ENCODE results near the gene DRC7. TPM values are rescaled to one million over a fixed set of nuclear protein-coding genes. Genes with fewer than 3 reads are reported as not detected.

The DRC7 gene
- total RNA-seq, 1 experiment from 2014 or later: 0.72 TPM

DNA sequence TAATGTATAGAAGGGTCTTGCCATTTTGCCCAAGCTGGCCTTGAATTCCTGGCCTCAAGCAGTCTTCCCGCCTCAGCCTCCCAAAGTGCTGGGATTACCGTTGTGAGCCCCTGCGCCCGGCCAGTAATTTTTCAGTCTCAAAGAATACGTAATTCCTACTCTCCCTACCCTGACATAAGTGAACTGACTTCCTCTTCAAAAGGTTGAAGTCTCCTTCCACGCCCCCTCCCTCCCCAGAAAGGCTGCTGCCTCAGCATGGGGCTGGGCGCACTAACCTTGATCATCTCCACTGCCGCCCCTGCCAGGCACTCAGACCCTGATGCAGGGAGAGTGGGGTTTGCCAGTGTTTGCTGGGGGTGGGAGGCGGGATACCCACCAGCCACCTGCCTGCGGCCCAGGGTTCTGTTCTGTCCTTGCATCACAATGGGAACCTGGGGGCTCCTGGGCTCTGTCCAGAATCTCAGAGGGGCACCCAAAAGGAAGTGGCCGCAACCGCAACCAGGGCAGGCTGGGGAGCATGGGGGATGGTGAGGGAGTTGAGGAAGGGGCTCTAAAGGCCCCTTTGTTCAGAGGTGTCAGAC, 80.2 kb downstream of the DRC7 start:
- no peak overlapping the region for H3K18ac ChIP-seq (ENCODE audit: insufficient read length, low read depth, low read length)
- H2AK5ac ChIP-seq (ENCODE audit: insufficient read length, low read length): no peak overlapping the region
- H3K56ac ChIP-seq (ENCODE audit: insufficient read length, low read depth, low read length): no peak overlapping the region
- Mint-ChIP-seq H3K4me1 (peaks cover 20 to 30% of the 10 kb centered on the region in 2 experiments), H3K27ac (peak overlapping the region in 1 of 3 experiments; percentile 71; a peak in 1 of 7 replicates), H3K36me3 (ENCODE audit: insufficient read depth in 1 of 3, low read depth in 3 of 3) (no peaks in the 10 kb centered on the region), H3K9me3 (no peaks in the 10 kb centered on the region; a peak in 2 of 5 replicates), H3K27me3 (ENCODE audit: low read depth) (peaks cover 12% of the 10 kb centered on the region), H3K4me3 (peak overlapping the region in 1 of 2 experiments; percentile 6; a peak in 2 of 5 replicates)
- TF ChIP-seq, protein P1, sequence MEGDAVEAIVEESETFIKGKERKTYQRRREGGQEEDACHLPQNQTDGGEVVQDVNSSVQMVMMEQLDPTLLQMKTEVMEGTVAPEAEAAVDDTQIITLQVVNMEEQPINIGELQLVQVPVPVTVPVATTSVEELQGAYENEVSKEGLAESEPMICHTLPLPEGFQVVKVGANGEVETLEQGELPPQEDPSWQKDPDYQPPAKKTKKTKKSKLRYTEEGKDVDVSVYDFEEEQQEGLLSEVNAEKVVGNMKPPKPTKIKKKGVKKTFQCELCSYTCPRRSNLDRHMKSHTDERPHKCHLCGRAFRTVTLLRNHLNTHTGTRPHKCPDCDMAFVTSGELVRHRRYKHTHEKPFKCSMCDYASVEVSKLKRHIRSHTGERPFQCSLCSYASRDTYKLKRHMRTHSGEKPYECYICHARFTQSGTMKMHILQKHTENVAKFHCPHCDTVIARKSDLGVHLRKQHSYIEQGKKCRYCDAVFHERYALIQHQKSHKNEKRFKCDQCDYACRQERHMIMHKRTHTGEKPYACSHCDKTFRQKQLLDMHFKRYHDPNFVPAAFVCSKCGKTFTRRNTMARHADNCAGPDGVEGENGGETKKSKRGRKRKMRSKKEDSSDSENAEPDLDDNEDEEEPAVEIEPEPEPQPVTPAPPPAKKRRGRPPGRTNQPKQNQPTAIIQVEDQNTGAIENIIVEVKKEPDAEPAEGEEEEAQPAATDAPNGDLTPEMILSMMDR (conservative IDR thresholded peaks at IDR 0.05): no peak
- no peak overlapping the region for H3K27ac ChIP-seq (ENCODE audit: insufficient read length, low read depth, low read length)
- no peak overlapping the region for H2BK15ac ChIP-seq (ENCODE audit: low read depth, low read length)
- H2BK5ac ChIP-seq (ENCODE audit: insufficient read length, low read length): no peak overlapping the region
- H3K4me1 ChIP-seq (ENCODE audit: insufficient read depth, low read length): peaks cover 6% of the 10 kb centered on the region; the same call in 1 of the 2 replicates
- no peaks in the 10 kb centered on the region for H3K79me1 ChIP-seq (ENCODE audit: insufficient read depth, low read depth, low read length, poor library complexity, severe bottlenecking)
- WGBS (ENCODE audit: extremely low coverage, insufficient read length, low lambda C conversion rate): no CpG with 5 or more reads among the region's 12 CpGs
- no peak overlapping the region for H3K23ac ChIP-seq (ENCODE audit: insufficient read length, low read depth, low read length)
- H3K27me3 ChIP-seq (ENCODE audit: insufficient read depth, low read length): no peaks in the 10 kb centered on the region
- H3K9ac ChIP-seq (ENCODE audit: extremely low read depth, insufficient read length, low read length): no peak overlapping the region
- no peak overlapping the region for H3K4me2 ChIP-seq (ENCODE audit: insufficient read depth, insufficient read length, low read length)
- no peak overlapping the region; the same call in 1 of the 2 replicates for H3K14ac ChIP-seq (ENCODE audit: insufficient read depth, low read length)
- H2BK120ac ChIP-seq (ENCODE audit: low read depth, low read length, poor library complexity, severe bottlenecking): no peak overlapping the region
- H4K8ac ChIP-seq (replicated peaks; ENCODE audit: insufficient read length, low read depth, low read length): no peak overlapping the region
- no peak overlapping the region for H3K4ac ChIP-seq (ENCODE audit: low read depth, low read length)
- no peak overlapping the region for H4K5ac ChIP-seq (ENCODE audit: insufficient read length, low read depth, low read length)
- no peak overlapping the region for H2AFZ ChIP-seq (ENCODE audit: low read length)
- H4K20me1 ChIP-seq (ENCODE audit: control insufficient read depth, insufficient read depth, insufficient read length): no peaks in the 10 kb centered on the region
- no peak overlapping the region for H3T11ph ChIP-seq (ENCODE audit: low read length)
- no peaks in the 10 kb centered on the region for H3K9me3 ChIP-seq (ENCODE audit: control insufficient read depth, low read depth, low read length)
- H3K23me2 ChIP-seq (ENCODE audit: insufficient read length, low read depth, low read length, poor library complexity, severe bottlenecking): no peaks in the 10 kb centered on the region
- H4K91ac ChIP-seq (ENCODE audit: insufficient read length, low read depth, low read length): no peak overlapping the region
- DNase-seq: no peak
- H2BK12ac ChIP-seq (ENCODE audit: insufficient read length, low read depth, low read length): no peak overlapping the region
- no peaks in the 10 kb centered on the region for H3K79me2 ChIP-seq (ENCODE audit: insufficient read depth, low read length)
- no peak overlapping the region for H2BK20ac ChIP-seq (ENCODE audit: low read depth, low read length, poor library complexity, severe bottlenecking)
